H1 (cell line): ENCODE measurements around the gene GLYR1. TPM values are rescaled to one million over a fixed set of nuclear protein-coding genes. Genes with fewer than 3 reads are reported as not detected.

Experiments used
- CTCF ChIA-PET: fragments of 300-600 bp; sonication (Branson Sonifier 250); formaldehyde crosslinking; loops from one replicate; lab custom pipeline; 2021; ENCODE audit not compliant: partially characterized antibody; lab: Charles Lee
- POLR2A ChIA-PET: fragments of 300-600 bp; sonication (Branson Sonifier 250); formaldehyde crosslinking; loops from one replicate; lab custom pipeline; 2021; ENCODE audit warnings: inconsistent platforms; ENCODE audit not compliant: partially characterized antibody; lab: Charles Lee
- DNase-seq, 2 experiments: peaks; one replicate each; pipeline versions ENCODE4 v3.0.0 to v3.0.0-alpha.2; 2010 to 2022; ENCODE audit warnings: low spot score in 2 of 2, low read depth in 1 of 2, mixed read lengths in 1 of 2
- FAIRE-seq: peaks from 2 replicates; lab custom pipeline; 2011; peaks lifted over from hg19 to GRCh38; lab: Jason Lieb, UNC
- H2AFZ ChIP-seq: 2 replicates; pipeline ENCODE4 v1.8.1; 2012; ENCODE audit warnings: low read length, inconsistent platforms
- H2AK5ac ChIP-seq: 2 replicates; pipeline ENCODE4 v1.6.1; 2013; ENCODE audit warnings: low read depth, low read length
- H2BK120ac ChIP-seq: replicated peaks from 2 replicates; pipeline ENCODE3; 2013; ENCODE audit warnings: low read depth, low read length, inconsistent platforms
- H2BK12ac ChIP-seq: 2 replicates; pipeline ENCODE4 v1.6.1; 2013; ENCODE audit warnings: low read depth, low read length
- H2BK15ac ChIP-seq: 2 replicates; pipeline ENCODE4 v1.6.1; 2013; ENCODE audit warnings: low read length
- H2BK20ac ChIP-seq: 2 replicates; pipeline ENCODE4 v1.6.1; 2013; ENCODE audit warnings: low read length
- H2BK5ac ChIP-seq: 2 replicates; pipeline ENCODE4 v1.6.1; 2013; ENCODE audit warnings: low read depth, low read length
- H3K14ac ChIP-seq: 2 replicates; pipeline ENCODE4 v1.6.1; 2013; ENCODE audit warnings: inconsistent platforms; ENCODE audit not compliant: insufficient read length
- H3K18ac ChIP-seq: 2 replicates; pipeline ENCODE4 v1.6.1; 2013; ENCODE audit warnings: low read length; ENCODE audit errors: extremely low read depth
- H3K23ac ChIP-seq: 2 replicates; pipeline ENCODE4 v1.6.1; 2013; ENCODE audit warnings: inconsistent platforms; ENCODE audit not compliant: insufficient read length
- H3K23me2 ChIP-seq: 2 replicates; pipeline ENCODE4 v1.6.1; 2013; ENCODE audit warnings: low read depth, low read length
- H3K27ac ChIP-seq: 2 replicates; pipeline ENCODE4 v1.6.1; 2011; ENCODE audit warnings: low read depth, low read length, inconsistent platforms
- H3K27me3 ChIP-seq, 4 experiments: replicated peaks in 1 of 4; 1 replicate in 1 of 4; 2 replicates in 3 of 4; pipeline versions ENCODE4 v1.6.1 to v1.8.1; 2011 to 2013; ENCODE audit warnings: low read length in 3 of 4, mild to moderate bottlenecking in 3 of 4, inconsistent platforms in 2 of 4, mixed read lengths in 2 of 4, moderate library complexity in 1 of 4; ENCODE audit not compliant: control insufficient read depth in 3 of 4, insufficient read depth in 3 of 4; ENCODE audit errors: extremely low read depth in 1 of 4
- H3K36me3 ChIP-seq, 4 experiments: 2 replicates each; pipeline versions ENCODE4 v1.6.1 to v1.8.1; 2011 to 2013; ENCODE audit warnings: mild to moderate bottlenecking in 4 of 4, low read length in 3 of 4, moderate library complexity in 2 of 4, control low read depth in 1 of 4, inconsistent platforms in 1 of 4; ENCODE audit not compliant: insufficient read depth in 4 of 4, control insufficient read depth in 2 of 4
- H3K4ac ChIP-seq: replicated peaks from 2 replicates; pipeline ENCODE3; 2013; ENCODE audit warnings: low read length, low read depth, mixed read lengths, inconsistent platforms; ENCODE audit not compliant: insufficient read length
- H3K4me1 ChIP-seq, 4 experiments: replicated peaks in 1 of 4; 1 replicate in 1 of 4; 2 replicates in 3 of 4; pipeline versions ENCODE4 v1.6.1 to v1.8.1; 2011 to 2013; ENCODE audit warnings: low read length in 3 of 4, inconsistent platforms in 2 of 4, mixed read lengths in 1 of 4; ENCODE audit not compliant: insufficient read depth in 4 of 4, control insufficient read depth in 3 of 4
- H3K4me2 ChIP-seq, 2 experiments: 2 replicates each; pipeline versions ENCODE4 v1.6.1 to v1.8.1; 2011 to 2013; ENCODE audit warnings: low read depth in 2 of 2, low read length in 2 of 2, control low read depth in 1 of 2, inconsistent platforms in 1 of 2, mild to moderate bottlenecking in 1 of 2; ENCODE audit not compliant: insufficient read depth in 1 of 2
- H3K4me3 ChIP-seq, 4 experiments: fragments of 200-600, 300-600 bp in 1 of 4; sonication (generic), shearing (Covaris generic), sonication (Bioruptor Twin) in 1 of 4; 2 replicates each; pipeline versions ENCODE4 v1.5.1 to v1.8.1; 2011 to 2016; ENCODE audit warnings: low read length in 4 of 4, low read depth in 3 of 4, control low read depth in 2 of 4, inconsistent platforms in 2 of 4, mild to moderate bottlenecking in 2 of 4, mixed read lengths in 1 of 4, moderate library complexity in 1 of 4; ENCODE audit not compliant: insufficient read depth in 2 of 4; ENCODE audit errors: extremely low read depth in 1 of 4
- H3K56ac ChIP-seq: replicated peaks from 2 replicates; pipeline ENCODE3; 2013; ENCODE audit warnings: low read depth, mild to moderate bottlenecking, mixed read lengths, low read length, inconsistent platforms; ENCODE audit not compliant: insufficient read length
- H3K79me1 ChIP-seq: 2 replicates; pipeline ENCODE4 v1.6.1; 2013; ENCODE audit warnings: low read depth, low read length, control low read depth
- H3K79me2 ChIP-seq, 2 experiments: 2 replicates each; pipeline versions ENCODE4 v1.6.1 to v1.8.1; 2012 to 2013; ENCODE audit warnings: low read length in 2 of 2, mild to moderate bottlenecking in 2 of 2, inconsistent platforms in 1 of 2; ENCODE audit not compliant: insufficient read depth in 2 of 2, control insufficient read depth in 1 of 2
- H3K9ac ChIP-seq, 4 experiments: replicated peaks in 1 of 4; 1 replicate in 1 of 4; 2 replicates in 3 of 4; pipeline versions ENCODE4 v1.6.1 to v1.8.1; 2011 to 2013; ENCODE audit warnings: low read depth in 3 of 4, low read length in 3 of 4, control low read depth in 2 of 4, mild to moderate bottlenecking in 2 of 4, moderate library complexity in 2 of 4, inconsistent platforms in 1 of 4; ENCODE audit errors: extremely low read depth in 1 of 4
- H3K9me3 ChIP-seq, 2 experiments: 2 replicates each; pipeline versions ENCODE4 v1.6.1 to v1.8.1; 2012 to 2013; ENCODE audit warnings: mild to moderate bottlenecking in 2 of 2, moderate library complexity in 2 of 2, control low read depth in 1 of 2, inconsistent platforms in 1 of 2, low read depth in 1 of 2, low read length in 1 of 2, mixed read lengths in 1 of 2; ENCODE audit not compliant: insufficient read depth in 2 of 2
- H4K20me1 ChIP-seq, 2 experiments: replicated peaks in 1 of 2; 2 replicates each; pipeline versions ENCODE3 to v1.8.1; 2011 to 2013; ENCODE audit warnings: inconsistent platforms in 2 of 2, low read length in 2 of 2, mild to moderate bottlenecking in 1 of 2; ENCODE audit not compliant: insufficient read depth in 2 of 2, control insufficient read depth in 1 of 2
- H4K5ac ChIP-seq: 2 replicates; pipeline ENCODE4 v1.6.1; 2013; ENCODE audit warnings: low read length, low read depth, mixed read lengths, inconsistent platforms; ENCODE audit not compliant: insufficient read length
- H4K8ac ChIP-seq: 2 replicates; pipeline ENCODE4 v1.8.0; 2013; ENCODE audit warnings: mild to moderate bottlenecking, moderate library complexity, low read length, inconsistent platforms; ENCODE audit not compliant: insufficient read depth; ENCODE audit errors: extremely low read depth
- H4K91ac ChIP-seq: replicated peaks from 2 replicates; pipeline ENCODE3; 2013; ENCODE audit warnings: low read length, mixed read lengths, inconsistent platforms; ENCODE audit not compliant: insufficient read length
- ATF2 ChIP-seq: IDR thresholded peaks from 2 replicates; pipeline ENCODE4 v1.6.1; 2012; ENCODE audit warnings: low read length, inconsistent platforms
- BACH1 ChIP-seq: IDR thresholded peaks from 2 replicates; pipeline ENCODE4 v1.6.1; 2012; ENCODE audit warnings: low read length, improper control_type of control experiment
- CBX8 ChIP-seq: fragments of 300-800, 300-1000 bp; sonication (generic); IDR thresholded peaks from 2 replicates; pipeline ENCODE4 v1.7.1; 2016; ENCODE audit warnings: low read depth, low read length, borderline replicate concordance
- CREB1 ChIP-seq: IDR thresholded peaks from 2 replicates; pipeline ENCODE4 v1.6.1; 2012; ENCODE audit warnings: inconsistent platforms
- EZH2 ChIP-seq: fragments of 200-600 bp; sonication (generic); IDR thresholded peaks from 2 replicates; pipeline ENCODE4 v1.7.1; 2012; ENCODE audit warnings: low read depth, mild to moderate bottlenecking, moderate library complexity, low read length, inconsistent platforms; ENCODE audit not compliant: severe bottlenecking
- KDM1A ChIP-seq: fragments of 200-600, 300-600 bp; sonication (generic); IDR thresholded peaks from 2 replicates; pipeline ENCODE4 v1.7.1; 2016; ENCODE audit warnings: mild to moderate bottlenecking, low read length, borderline replicate concordance
- POLR2AphosphoS5 ChIP-seq: IDR thresholded peaks from 2 replicates; pipeline ENCODE4 v1.6.1; 2011; ENCODE audit warnings: low read depth, low read length
- POU5F1 ChIP-seq: IDR thresholded peaks from 2 replicates; pipeline ENCODE4 v1.6.1; 2011; ENCODE audit warnings: low read depth, mild to moderate bottlenecking, low read length, moderate library complexity
- SIN3A ChIP-seq, 2 experiments: IDR thresholded peaks in 1 of 2; conservative IDR thresholded peaks in 1 of 2; 2 replicates each; pipeline ENCODE4 v1.6.1; 2011 to 2012; ENCODE audit warnings: low read length in 2 of 2, improper control_type of control experiment in 1 of 2, low read depth in 1 of 2, mild to moderate bottlenecking in 1 of 2
- TAF7 ChIP-seq: optimal IDR thresholded peaks from 2 replicates; pipeline ENCODE3; 2011; ENCODE audit warnings: low read depth, mild to moderate bottlenecking, inconsistent platforms, low read length, moderate library complexity, borderline replicate concordance
- TCF12 ChIP-seq: IDR thresholded peaks from 2 replicates; pipeline ENCODE4 v1.6.1; 2011; ENCODE audit warnings: low read depth, mild to moderate bottlenecking, low read length
- YY1 ChIP-seq: IDR thresholded peaks from 2 replicates; pipeline ENCODE4 v1.6.1; 2011; ENCODE audit warnings: low read depth, mild to moderate bottlenecking, low read length
- WGBS, 2 experiments: shearing (Covaris generic) in 1 of 2; methylation state at CpG; one replicate each; pipeline versions ENCODE4 v1.1.6 to v1.1.7; 2013 to 2015; ENCODE audit warnings: low lambda C conversion rate in 2 of 2, mixed read lengths in 2 of 2, inconsistent platforms in 1 of 2, low coverage in 1 of 2, missing lambda C conversion rate in 1 of 2; ENCODE audit not compliant: insufficient replicate concordance in 2 of 2, insufficient coverage in 1 of 2, insufficient read length in 1 of 2; ENCODE audit errors: extremely low coverage in 1 of 2, missing lambda C conversion rate in 1 of 2; 5-methylcytosine and 5-hydroxymethylcytosine counted together
- polyA plus RNA-seq, 7 experiments: library from polyadenylated mRNA; depleted of rRNA in 3 of 7; stranded (reverse) in 5 of 7; unstranded in 2 of 7; fragments of >200 nt in 5 of 7; fragments of 200-250 nt in 2 of 7; gene quantifications; 1 replicate in 5 of 7; 2 replicates in 1 of 7; 4 replicates in 1 of 7; pipeline versions ENCODE4 v1.2.1 to v1.2.3, GENCODE V29; 2011 to 2013; ENCODE audit warnings: missing spikeins in 2 of 7, mixed read lengths in 2 of 7
- total RNA-seq: library from RNA; stranded (reverse); fragmentation: NEBNext Ultra II Directional; extraction: Animal tissue kit (Norgen Biotek cat#: 25700); gene quantifications from 2 replicates; pipeline ENCODE4 v1.2.1, GENCODE V29; 2021

The GLYR1 gene
- total and polyA plus RNA-seq, 2 of the 8 experiments (the other 6 are each of a cell fraction or from before 2014, with no cell fraction given): 50.2 to 115 TPM

DNA sequence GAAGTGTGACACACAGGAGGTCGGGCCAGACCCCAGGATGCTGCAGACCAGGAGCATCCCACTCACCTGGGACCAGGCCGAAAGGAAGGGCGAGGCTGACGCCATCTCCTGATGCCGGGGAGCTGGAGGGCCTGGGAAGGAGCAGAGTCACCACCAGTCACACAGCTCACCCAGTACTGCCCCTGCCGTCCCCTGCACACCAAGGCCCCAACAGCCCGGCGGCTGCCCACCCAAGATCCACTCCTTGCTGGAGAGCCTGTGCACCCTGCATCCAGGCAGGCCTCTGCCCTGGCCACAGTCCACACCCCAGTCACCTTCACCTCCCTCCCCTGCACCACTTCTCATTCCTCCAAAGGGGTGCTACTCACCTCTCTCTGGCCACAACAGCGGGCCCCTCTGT, 84.9 kb downstream of the GLYR1 start:
- WGBS, 2 experiments: 95% methylated on average over 8 of the region's 9 CpGs; no CpG with 5 or more reads in 1 of the 2 experiments
- H2BK20ac ChIP-seq: no peak overlapping the region
- H3K56ac ChIP-seq: no peak overlapping the region
- H2BK15ac ChIP-seq: no peak overlapping the region
- no peak overlapping the region for H3K27ac ChIP-seq
- H2AK5ac ChIP-seq: no peak overlapping the region
- H2BK5ac ChIP-seq: no peak overlapping the region
- H3K4me3 ChIP-seq: no peak overlapping the region
- H3K27me3 ChIP-seq: no peaks in the 10 kb centered on the region
- ChIA-PET POLR2A (interaction anchor here (0.6 to 1.7 kb wide), 3 partner anchors 16 to 40 kb away, joined by 3 to 5 read pairs (median 4); no protein-coding TSS in a partner anchor), CTCF (interaction anchor here (1.4 kb wide), 1 partner anchor 37 kb away, joined by 3 read pairs; no protein-coding TSS in a partner anchor)
- H4K20me1 ChIP-seq: peaks cover 7 to 11% of the 10 kb centered on the region in 2 experiments
- peaks cover 0 to 15% of the 10 kb centered on the region in 2 experiments; a peak in 2 of 4 replicates for H3K79me2 ChIP-seq
- no peak overlapping the region for H2BK120ac ChIP-seq
- H3K36me3 ChIP-seq: peaks cover 12 to 31% (median 20%) of the 10 kb centered on the region in 4 experiments
- no peak overlapping the region for H3K4me2 ChIP-seq
- no peaks in the 10 kb centered on the region for H3K9me3 ChIP-seq
- H4K8ac ChIP-seq: no peak overlapping the region
- H3K79me1 ChIP-seq: peaks cover 5% of the 10 kb centered on the region; the same call in 1 of the 2 replicates
- H3K18ac ChIP-seq: no peak overlapping the region
- no peak overlapping the region for H3K4ac ChIP-seq
- DNase-seq (no peak), FAIRE-seq (no peak)
- H3K4me1 ChIP-seq: no peaks in the 10 kb centered on the region; a peak in 1 of 7 replicates
- no peak overlapping the region for H2AFZ ChIP-seq
- H3K9ac ChIP-seq: no peak overlapping the region
- H4K5ac ChIP-seq: no peak overlapping the region
- H4K91ac ChIP-seq: no peak overlapping the region
- H3K14ac ChIP-seq: no peak overlapping the region
- H3K23me2 ChIP-seq: peaks cover 5% of the 10 kb centered on the region; the same call in 1 of the 2 replicates
- H2BK12ac ChIP-seq: no peak overlapping the region
- H3K23ac ChIP-seq: no peak overlapping the region
- no peak for TF ChIP-seq POU5F1
- no peak for TF ChIP-seq TAF7
- TF ChIP-seq ATF2: no peak
- TF ChIP-seq CBX8: no peak
- TF ChIP-seq YY1: no peak
- no peak for TF ChIP-seq POLR2AphosphoS5
- no peak for TF ChIP-seq SIN3A (conservative IDR thresholded peaks at IDR 0.05 in 1 of 2, IDR thresholded peaks at IDR 0.05 in 1 of 2; ENCODE audit: low read depth in 1 of 2, low read length in 2 of 2)
- no peak for TF ChIP-seq KDM1A
- no peak for TF ChIP-seq TCF12
- no peak for TF ChIP-seq CREB1
- no peak for TF ChIP-seq BACH1
- no peak for TF ChIP-seq EZH2
